ENCODE measurements around the gene CSNK2A2.

The CSNK2A2 gene

DNA sequence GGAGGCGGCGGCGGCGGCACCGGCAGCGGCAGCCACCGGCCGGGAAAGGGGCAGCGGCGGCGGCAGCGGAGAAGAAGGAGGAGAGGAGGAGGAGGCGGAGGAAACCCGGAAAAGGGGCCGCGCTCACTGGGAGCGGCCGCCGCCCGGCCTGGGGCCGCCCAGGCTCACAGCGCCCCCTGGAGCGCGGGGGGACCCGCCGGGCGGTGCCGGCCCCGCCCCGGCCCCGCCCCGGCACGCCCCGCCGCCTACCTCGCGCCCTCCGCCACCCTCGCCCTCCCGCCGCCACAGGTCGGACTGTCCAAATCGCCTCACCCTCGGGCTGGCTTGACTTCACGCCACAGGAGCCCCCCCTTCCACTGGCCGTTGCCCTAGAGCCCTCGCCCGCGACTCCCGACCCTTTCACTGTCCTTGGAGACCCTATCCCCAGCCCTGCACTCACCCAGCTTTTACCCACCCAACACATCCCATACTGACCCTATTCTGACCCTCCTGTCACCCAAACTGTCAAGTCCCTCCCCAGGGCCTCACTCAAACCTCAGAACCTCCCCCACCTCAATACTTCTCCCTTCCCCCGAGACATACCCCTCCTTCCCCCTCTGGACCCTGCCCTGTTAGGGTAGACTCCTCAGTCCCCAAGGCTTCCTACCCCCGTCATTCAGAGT lies at the start of gene CSNK2A2:
CSNK2A2 (minus strand) TSS at position 85 of the 662 bp plus-strand sequence. CDS start 370 bp downstream, outside the sequence.
- Histone ChIP-seq H3K27ac (peak within 1 kb of the TSS in 20 of 21 experiments; percentile 21 to 90 (median 81)), H3K4me3 (peak within 1 kb of the TSS; percentile 66 to 86 (median 74))

GRCh38 chr16:58243528-58244004 lies 45.7 kb upstream of the CSNK2A2 start:
- Histone ChIP-seq H3K4me3 (no peak overlapping the region), H3K27ac (no peak overlapping the region)

GRCh38 chr16:58236831-58237230 lies 38.9 kb upstream of the CSNK2A2 start:
- no peak overlapping the region for H3K27ac ChIP-seq
- H3K4me3 ChIP-seq: no peak overlapping the region

DNA sequence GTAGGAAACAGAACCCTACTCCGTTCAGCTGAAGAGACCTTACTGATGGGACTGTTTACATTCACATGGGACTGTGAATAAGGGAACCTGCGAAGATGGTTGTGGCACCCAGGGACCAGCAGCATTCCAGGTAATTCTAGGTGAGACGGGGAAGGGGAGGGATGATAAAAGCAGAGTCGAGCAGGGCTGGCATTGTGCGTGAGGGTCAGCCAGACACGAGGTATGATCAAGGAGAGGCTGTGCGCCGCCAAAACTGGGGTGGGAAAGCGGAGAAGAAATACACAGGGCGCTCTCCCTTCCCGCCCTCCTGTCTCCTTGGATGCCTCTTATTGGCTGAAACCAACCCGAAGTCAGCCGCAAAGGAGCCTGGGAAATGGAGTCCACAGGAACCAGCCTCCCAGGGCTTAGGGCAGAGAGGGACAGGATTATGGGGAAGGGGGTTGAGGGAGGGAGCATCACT lies 38.4 kb upstream of the CSNK2A2 start:
- Histone ChIP-seq H3K4me3 (peak overlapping the region; percentile 7 to 41 (median 14)), H3K27ac (no peak overlapping the region)

DNA sequence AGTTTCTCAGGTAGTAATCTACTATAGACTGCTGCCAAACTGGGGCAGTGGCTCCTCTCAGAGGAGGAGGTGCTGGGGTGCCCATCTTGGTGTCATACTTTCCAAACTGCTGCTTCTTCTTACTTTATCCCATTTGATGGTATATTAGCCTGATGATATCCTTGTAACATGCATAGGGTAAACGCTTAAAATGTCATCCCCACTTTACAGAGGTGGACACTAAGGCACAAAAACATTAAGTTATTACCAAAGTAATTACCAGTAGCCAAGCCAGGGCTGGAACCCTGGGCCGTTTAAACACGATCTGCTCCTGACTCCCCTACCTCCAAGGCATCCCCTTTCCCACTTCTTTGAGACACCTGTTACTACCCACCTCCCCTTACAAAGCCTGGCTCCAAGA lies 37.8 kb upstream of the CSNK2A2 start:
- no peak overlapping the region for H3K4me3 ChIP-seq
- no peak overlapping the region for H3K27ac ChIP-seq

GRCh38 chr16:58234831-58235595 lies 37.1 kb upstream of the CSNK2A2 start:
- no peak overlapping the region for H3K4me3 ChIP-seq
- peak overlapping the region in 3 of 21 experiments; percentile 5 to 36 (median 6) for H3K27ac ChIP-seq

DNA sequence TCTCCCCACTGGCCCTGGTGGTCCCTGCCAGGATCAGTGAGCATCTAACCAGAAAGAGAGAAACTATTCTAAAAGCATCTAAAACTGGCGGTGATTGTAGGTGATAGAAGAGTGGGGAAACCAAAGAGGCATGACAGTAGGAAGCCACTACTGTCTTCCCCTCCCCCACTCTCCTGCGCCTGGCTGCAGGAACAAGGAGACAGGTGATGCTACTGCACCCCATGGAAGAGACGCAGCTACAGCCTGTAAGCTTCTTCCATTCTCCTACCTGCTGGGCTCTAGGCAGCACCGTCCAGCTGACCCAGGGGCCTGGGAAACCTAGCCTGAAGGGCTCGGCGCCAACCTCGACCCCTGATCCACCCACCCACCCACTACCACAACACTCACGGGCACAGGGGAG lies 32.4 kb upstream of the CSNK2A2 start:
- H3K4me3 ChIP-seq: no peak overlapping the region
- H3K27ac ChIP-seq: no peak overlapping the region

DNA sequence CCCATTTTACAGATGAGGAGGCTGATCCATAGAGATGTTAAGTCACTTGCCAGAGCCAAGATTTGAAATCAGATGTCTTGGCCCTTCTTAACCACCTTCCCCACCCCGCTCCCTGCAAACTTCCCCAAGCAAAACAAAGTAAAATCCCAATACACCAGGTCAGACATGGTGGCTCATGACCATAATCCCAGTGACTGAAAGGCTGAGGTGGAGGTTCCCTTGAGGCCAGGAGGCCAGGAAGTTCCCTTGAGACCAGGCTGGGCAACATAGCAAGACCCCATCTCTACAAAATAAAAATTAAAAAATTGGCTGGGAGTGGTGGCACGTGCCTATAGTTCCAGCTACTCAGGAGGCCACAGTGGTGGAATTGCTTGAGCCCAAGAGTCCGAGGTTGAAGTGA lies 28.9 kb upstream of the CSNK2A2 start:
- H3K4me3 ChIP-seq: no peak overlapping the region

GRCh38 chr16:58225965-58226602 lies 28.2 kb upstream of the CSNK2A2 start:
- no peak overlapping the region for H3K27ac ChIP-seq
- H3K4me3 ChIP-seq: no peak overlapping the region

More for the DNA sequence above, 28.9 kb upstream of the CSNK2A2 start:
- H3K27ac ChIP-seq: no peak overlapping the region

GRCh38 chr16:58222532-58223316 lies 24.8 kb upstream of the CSNK2A2 start:
- Histone ChIP-seq H3K27ac (peak overlapping the region in 2 of 21 experiments; percentile 17 to 21), H3K4me3 (no peak overlapping the region)

DNA sequence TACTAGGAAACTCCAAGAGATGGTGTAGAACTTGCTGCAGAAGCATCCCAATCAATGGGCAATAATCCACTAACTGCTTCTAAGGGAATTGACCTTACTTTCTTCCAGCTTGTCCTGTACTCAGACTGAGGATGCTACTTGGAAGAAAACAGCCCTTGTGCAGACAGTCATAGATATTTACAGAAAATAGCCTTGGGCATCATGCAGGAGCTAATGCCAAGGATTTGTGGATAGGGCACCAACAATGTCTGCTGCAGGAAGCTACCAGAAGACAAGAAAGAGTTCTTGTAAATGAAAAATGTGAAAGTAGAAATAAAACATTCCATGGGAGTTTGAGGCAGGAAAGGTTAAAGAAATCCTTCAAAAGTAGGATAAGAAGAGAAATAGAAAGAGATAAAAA lies 21.5 kb upstream of the CSNK2A2 start:
- Histone ChIP-seq H3K4me3 (no peak overlapping the region), H3K27ac (no peak overlapping the region)

DNA sequence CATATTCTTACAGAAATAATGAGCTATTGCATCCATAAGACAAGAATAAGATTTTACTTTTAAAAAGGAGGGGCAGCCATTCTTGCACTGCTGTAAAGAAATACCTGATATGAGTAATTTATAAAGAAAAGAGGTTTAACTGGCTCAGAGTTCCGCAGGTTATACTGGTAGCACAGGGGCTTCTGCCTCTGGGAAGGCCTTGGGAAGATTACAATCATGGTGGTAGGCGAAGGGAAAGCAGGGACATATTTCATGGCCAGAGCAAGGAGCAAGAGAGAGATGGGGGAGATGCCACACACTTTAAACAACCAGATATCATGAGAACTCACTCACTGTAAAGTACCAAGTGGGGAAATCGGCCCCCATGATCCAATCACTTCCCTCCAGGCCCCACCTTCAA lies 20.9 kb upstream of the CSNK2A2 start:
- H3K4me3 ChIP-seq: no peak overlapping the region
- H3K27ac ChIP-seq: no peak overlapping the region

GRCh38 chr16:58217311-58217925 lies 19.5 kb upstream of the CSNK2A2 start:
- no peak overlapping the region for H3K4me3 ChIP-seq

DNA sequence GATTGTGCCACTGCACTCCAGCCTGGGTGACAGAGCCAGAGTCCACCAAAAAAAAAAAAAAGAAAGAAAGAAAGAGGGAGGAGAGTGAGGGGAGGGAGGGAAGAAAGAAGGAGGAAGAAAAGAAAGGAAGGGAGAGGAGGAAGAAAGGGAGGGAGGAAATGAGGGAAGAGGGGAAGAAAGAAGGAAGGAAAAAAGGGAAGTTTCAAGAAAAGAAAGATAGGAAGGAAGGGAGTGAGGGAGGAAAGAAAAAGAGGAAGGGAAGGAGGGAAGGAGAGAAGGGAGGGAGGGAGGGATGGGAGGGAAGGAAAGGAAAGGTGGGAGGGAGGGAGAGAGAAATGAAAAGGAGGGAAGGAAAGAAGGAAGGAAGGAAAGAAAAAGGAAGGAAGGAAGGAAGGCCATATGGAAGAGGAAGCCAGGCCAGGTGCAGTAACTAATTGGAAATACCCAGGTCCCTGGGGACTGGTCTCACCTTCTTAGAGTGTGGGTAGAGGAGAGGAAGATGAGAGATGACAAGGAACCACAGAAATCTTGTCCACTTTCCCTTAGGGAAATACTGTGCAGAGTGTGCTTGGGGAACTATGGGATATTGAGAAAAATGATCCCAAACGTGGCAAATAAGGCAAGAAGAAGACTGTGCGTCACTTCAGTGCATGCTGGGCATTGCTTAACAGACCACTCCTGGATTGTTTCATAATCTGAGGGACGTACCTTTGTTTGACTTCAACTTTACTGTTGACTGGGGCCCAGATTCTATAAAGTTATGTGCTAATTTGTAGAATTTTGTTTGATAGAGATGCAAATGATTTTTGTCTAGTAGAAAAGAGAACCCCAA lies 15.1 kb upstream of the CSNK2A2 start:
- H3K4me3 ChIP-seq: no peak overlapping the region
- H3K27ac ChIP-seq: no peak overlapping the region

More at GRCh38 chr16:58217311-58217925, 19.5 kb upstream of the CSNK2A2 start:
- H3K27ac ChIP-seq: no peak overlapping the region

- Histone ChIP-seq H3K27ac (no peak overlapping the region), H3K4me3 (no peak overlapping the region)
Observed at GRCh38 chr16:58211846-58212245, 13.9 kb upstream of the CSNK2A2 start.

- H3K27ac ChIP-seq: no peak overlapping the region
- H3K4me3 ChIP-seq: no peak overlapping the region
Observed at GRCh38 chr16:58211245-58211644, 13.3 kb upstream of the CSNK2A2 start.

GRCh38 chr16:58205276-58206036 lies 7.5 kb upstream of the CSNK2A2 start:
- Histone ChIP-seq H3K4me3 (no peak overlapping the region), H3K27ac (no peak overlapping the region)

GRCh38 chr16:58201163-58201562 lies 3.3 kb upstream of the CSNK2A2 start:
- Histone ChIP-seq H3K27ac (peak overlapping the region in 1 of 21 experiments; percentile 42), H3K4me3 (no peak overlapping the region)
